IMR-90 (cell line): ENCODE data around the gene CLIC1.

Experiments used
- BHLHE40 ChIP-seq: fragments of 150-350 bp; IDR thresholded peaks from 2 replicates; pipeline ENCODE4 v1.6.1; 2016; ENCODE audit warnings: mild to moderate bottlenecking, low read depth, low read length
- CTCF ChIP-seq: conservative IDR thresholded peaks from 2 replicates; pipeline ENCODE4 v1.5.1; 2012; ENCODE audit warnings: mild to moderate bottlenecking, low read depth, low read length, improper control_type of control experiment
- RAD21 ChIP-seq: IDR thresholded peaks from 2 replicates; pipeline ENCODE4 v1.6.1; 2012; ENCODE audit warnings: low read length, improper control_type of control experiment

- no peak for TF ChIP-seq BHLHE40
- TF ChIP-seq RAD21, result peak; percentile 66
- peak; percentile 74 for TF ChIP-seq CTCF
These were observed 33.5 kb upstream of the CLIC1 start for GRCh38 chr6:31769684-31770371.
